Subcutaneous abdominal adipose tissue (tissue), 5 donors: Measurements from ENCODE around the gene NEUROD2.

ENCODE experiments used
- H3K27ac ChIP-seq: one replicate; pipeline ENCODE4 v1.7.0; 2013; ENCODE audit warnings: low read depth, mild to moderate bottlenecking, inconsistent platforms, low read length, moderate library complexity
- H3K27me3 ChIP-seq, 5 donors: one replicate each; pipeline ENCODE4 v1.7.0; 2013; ENCODE audit warnings: low read length in 5 of 5, inconsistent platforms in 1 of 5; ENCODE audit not compliant: control insufficient read depth in 5 of 5, insufficient read depth in 4 of 5
- H3K36me3 ChIP-seq, 5 donors: one replicate each; pipeline ENCODE4 v1.7.0; 2013; ENCODE audit warnings: low read length in 5 of 5; ENCODE audit not compliant: control insufficient read depth in 5 of 5, insufficient read depth in 5 of 5
- H3K4me1 ChIP-seq, 5 donors: one replicate each; pipeline ENCODE4 v1.7.0; 2013; ENCODE audit warnings: low read length in 5 of 5, mild to moderate bottlenecking in 3 of 5, moderate library complexity in 1 of 5; ENCODE audit not compliant: control insufficient read depth in 5 of 5, insufficient read depth in 5 of 5
- H3K4me3 ChIP-seq, 5 donors: one replicate each; pipeline ENCODE4 v1.7.0; 2013; ENCODE audit warnings: low read length in 5 of 5, low read depth in 1 of 5
- H3K9ac ChIP-seq, 5 donors: one replicate each; pipeline ENCODE4 v1.7.0; 2013; ENCODE audit warnings: low read length in 5 of 5, mild to moderate bottlenecking in 4 of 5, moderate library complexity in 3 of 5
- H3K9me3 ChIP-seq, 5 donors: one replicate each; pipeline ENCODE4 v1.7.0; 2013; ENCODE audit warnings: low read length in 5 of 5; ENCODE audit not compliant: control insufficient read depth in 5 of 5
- donor health status: healthy.
- donor health status: healthy.
- donor health status: healthy.
- donor health status: healthy.
- donor health status: healthy.

The NEUROD2 gene

GRCh38 chr17:39636587-39636926 is 28.8 kb upstream of the NEUROD2 start:
- Histone ChIP-seq H3K27ac (peak overlapping the region; percentile 89), H3K27me3 (peaks cover 0 to 1% (median 0%) of the 10 kb centered on the region in 5 donors), H3K36me3 (peaks cover 0 to 12% (median 0%) of the 10 kb centered on the region in 5 donors), H3K9ac (peak overlapping the region; percentile 84 to 98 (median 92)), H3K4me3 (peak overlapping the region; percentile 75 to 96 (median 89)), H3K9me3 (no peaks in the 10 kb centered on the region), H3K4me1 (peaks cover 19 to 87% (median 76%) of the 10 kb centered on the region in 5 donors)

DNA sequence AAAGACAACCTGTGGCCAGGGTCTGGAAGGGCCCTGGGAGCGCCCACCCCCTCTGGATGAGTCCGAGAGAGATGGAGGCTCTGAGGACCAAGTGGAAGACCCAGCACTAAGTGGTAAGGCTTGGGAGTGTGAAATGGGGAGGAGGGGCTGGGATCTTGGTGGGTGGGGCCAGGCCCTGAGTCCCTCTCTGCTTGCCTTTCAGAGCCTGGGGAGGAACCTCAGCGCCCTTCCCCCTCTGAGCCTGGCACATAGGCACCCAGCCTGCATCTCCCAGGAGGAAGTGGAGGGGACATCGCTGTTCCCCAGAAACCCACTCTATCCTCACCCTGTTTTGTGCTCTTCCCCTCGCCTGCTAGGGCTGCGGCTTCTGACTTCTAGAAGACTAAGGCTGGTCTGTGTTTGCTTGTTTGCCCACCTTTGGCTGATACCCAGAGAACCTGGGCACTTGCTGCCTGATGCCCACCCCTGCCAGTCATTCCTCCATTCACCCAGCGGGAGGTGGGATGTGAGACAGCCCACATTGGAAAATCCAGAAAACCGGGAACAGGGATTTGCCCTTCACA is 28.0 kb upstream of the NEUROD2 start:
- H3K27ac ChIP-seq = no peak overlapping the region
- H3K27me3 ChIP-seq = peaks cover 0 to 8% (median 0%) of the 10 kb centered on the region in 5 donors
- H3K4me1 ChIP-seq = peaks cover 17 to 85% (median 75%) of the 10 kb centered on the region in 5 donors
- H3K36me3 ChIP-seq = peaks cover 0 to 10% (median 0%) of the 10 kb centered on the region in 5 donors
- H3K9ac ChIP-seq = peak overlapping the region in 4 of 5 donors; percentile 84 to 98 (median 92)
- no peak overlapping the region for H3K4me3 ChIP-seq
- H3K9me3 ChIP-seq = no peaks in the 10 kb centered on the region

DNA sequence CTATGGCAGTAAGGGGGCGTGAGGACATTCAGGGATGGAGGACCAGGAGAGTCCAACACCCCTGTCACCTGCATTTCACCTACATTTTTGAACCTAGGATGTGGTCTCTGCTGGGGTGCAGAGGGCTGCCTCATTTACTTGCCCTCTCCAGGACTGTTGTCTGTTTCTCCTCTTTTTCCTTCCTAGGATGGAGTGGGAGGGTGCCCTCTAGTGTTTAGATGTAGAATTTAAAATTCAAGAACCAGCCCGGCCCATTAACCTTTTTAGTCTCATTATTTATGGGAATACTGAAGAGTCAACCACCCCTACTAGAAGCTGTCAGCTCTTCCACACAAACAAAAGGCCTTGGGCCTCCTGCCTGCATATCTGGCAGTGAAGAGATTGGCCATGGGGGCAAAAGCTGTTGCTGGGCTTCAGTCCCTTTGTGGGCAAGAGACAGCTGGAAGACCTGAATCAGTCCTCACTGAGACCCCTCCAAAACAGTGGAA is 26.7 kb upstream of the NEUROD2 start:
- Histone ChIP-seq H3K4me1 (peaks cover 14 to 85% (median 76%) of the 10 kb centered on the region in 5 donors), H3K27ac (no peak overlapping the region), H3K9me3 (no peaks in the 10 kb centered on the region), H3K36me3 (peaks cover 0 to 8% (median 0%) of the 10 kb centered on the region in 5 donors), H3K9ac (no peak overlapping the region), H3K4me3 (no peak overlapping the region), H3K27me3 (peaks cover 0 to 12% (median 0%) of the 10 kb centered on the region in 5 donors)

DNA sequence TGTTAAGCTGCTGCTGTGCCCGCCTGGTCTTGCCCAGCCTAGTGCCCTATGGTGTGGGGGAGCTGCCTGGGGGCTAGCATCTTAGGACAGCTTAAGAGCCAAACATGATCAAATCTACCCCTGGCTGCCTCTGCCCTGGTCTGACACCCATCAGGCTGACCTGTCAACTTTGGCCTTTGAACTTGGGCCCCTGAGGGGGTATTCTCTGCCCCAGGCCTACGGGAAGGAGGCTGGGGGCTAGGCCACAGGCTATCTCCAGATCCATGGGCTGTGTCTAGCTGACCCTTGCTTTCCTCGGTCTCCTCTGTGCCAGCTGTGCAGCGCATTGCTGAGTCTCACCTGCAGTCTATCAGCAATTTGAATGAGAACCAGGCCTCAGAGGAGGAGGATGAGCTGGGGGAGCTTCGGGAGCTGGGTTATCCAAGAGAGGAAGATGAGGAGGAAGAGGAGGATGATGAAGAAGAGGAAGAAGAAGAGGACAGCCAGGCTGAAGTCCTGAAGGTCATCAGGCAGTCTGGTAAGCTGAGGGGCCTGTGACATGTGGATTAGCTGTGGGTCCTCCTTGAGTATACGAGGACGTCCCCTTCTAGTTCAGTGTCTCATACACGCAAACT is 26.0 kb upstream of the NEUROD2 start:
- H3K9ac ChIP-seq = peak overlapping the region in 2 of 5 donors; percentile 21 to 35
- no peaks in the 10 kb centered on the region for H3K9me3 ChIP-seq
- peaks cover 13 to 85% (median 77%) of the 10 kb centered on the region in 5 donors for H3K4me1 ChIP-seq
- peaks cover 0 to 14% (median 0%) of the 10 kb centered on the region in 5 donors for H3K27me3 ChIP-seq
- H3K27ac ChIP-seq = no peak overlapping the region
- H3K36me3 ChIP-seq = peaks cover 0 to 8% (median 0%) of the 10 kb centered on the region in 5 donors
- H3K4me3 ChIP-seq = no peak overlapping the region

DNA sequence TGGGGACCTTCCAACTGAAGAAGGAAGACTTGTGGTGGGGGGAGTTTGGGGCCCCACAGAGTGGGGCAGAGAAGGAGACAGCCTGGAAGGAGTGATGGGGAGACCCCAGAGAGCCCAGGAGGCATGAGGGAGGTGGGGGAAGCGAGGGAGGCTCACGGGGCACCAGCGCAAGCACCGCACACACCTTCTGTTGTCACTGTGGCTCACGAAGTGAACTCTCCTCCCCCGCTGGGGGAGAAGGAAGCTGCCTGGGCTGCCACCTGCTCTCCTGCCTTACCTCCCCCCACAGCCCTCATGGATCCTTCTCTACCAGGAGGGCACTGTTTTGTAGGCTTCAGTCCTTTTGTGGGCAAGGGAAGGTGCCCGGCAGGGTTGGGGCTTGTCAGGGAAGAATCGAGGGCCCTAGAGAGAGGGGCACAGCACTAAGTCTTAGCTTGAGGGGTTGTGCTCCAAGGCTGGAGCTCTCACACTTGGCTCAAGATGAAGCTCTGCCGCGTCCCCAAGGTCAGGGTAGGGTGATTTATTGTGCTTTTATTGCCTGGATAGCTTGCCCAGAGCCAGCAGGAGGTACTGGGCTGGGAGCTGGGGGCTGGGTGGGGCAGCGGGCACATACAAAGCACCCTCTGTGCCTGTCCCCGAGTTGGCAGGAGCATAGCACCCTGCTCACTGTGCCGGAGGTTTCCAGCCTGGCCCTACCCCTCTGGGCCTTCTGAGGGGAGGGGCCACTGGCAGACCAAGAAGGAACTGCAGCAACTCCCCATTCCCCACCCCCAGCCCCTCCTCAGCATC is 24.6 kb upstream of the NEUROD2 start:
- Histone ChIP-seq H3K9ac (no peak overlapping the region), H3K4me1 (peaks cover 3 to 83% (median 75%) of the 10 kb centered on the region in 5 donors), H3K36me3 (peaks cover 0 to 8% (median 0%) of the 10 kb centered on the region in 5 donors), H3K4me3 (peak overlapping the region in 2 of 5 donors; percentile 8 to 33), H3K27ac (peak overlapping the region; percentile 7), H3K9me3 (no peaks in the 10 kb centered on the region), H3K27me3 (peaks cover 0 to 20% (median 3%) of the 10 kb centered on the region in 5 donors)

DNA sequence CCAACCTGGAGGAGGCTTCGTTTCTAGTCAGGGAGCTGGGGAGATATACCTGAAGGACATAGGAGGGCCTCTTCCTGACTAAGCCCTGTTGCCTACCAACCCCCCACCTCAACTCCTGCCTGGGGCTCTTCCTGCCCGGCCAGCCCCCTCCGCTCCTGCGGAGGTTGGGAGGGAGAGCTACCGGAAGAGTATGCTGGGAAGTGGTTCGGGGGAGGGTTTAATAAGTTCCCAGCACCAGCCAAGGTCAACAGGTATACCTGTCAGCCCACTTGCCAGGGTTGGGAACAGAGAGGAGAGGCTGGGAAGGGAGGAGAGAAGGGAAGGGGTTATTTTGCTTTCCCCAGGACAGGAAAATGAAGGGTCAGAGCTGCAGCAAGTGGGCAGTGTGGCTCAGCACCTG is 23.7 kb upstream of the NEUROD2 start:
- Histone ChIP-seq H3K4me1 (peaks cover 2 to 83% (median 78%) of the 10 kb centered on the region in 5 donors), H3K27ac (peak overlapping the region; percentile 7), H3K4me3 (no peak overlapping the region), H3K9me3 (no peaks in the 10 kb centered on the region), H3K9ac (no peak overlapping the region), H3K36me3 (peaks cover 0 to 8% (median 0%) of the 10 kb centered on the region in 5 donors), H3K27me3 (peaks cover 0 to 25% (median 9%) of the 10 kb centered on the region in 5 donors)

DNA sequence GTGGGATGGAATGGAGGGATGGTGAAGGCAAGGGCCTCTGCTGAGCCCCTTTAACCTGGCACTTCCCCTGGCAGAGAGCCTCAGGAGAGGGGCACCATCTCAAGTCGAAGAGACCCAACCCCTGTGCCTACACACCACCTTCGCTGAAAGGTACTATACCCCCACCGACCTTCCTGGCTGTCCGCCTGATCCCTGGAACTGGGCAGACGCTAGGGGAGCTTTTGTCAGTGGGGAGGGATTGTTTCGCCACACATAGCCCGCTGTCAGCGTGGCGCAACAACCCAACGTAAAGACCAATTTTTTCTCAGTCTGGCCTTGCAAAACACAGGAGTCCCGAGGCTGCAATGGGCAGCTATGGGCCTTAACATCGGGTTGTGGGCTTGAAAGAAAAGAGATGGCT is 22.2 kb upstream of the NEUROD2 start:
- Histone ChIP-seq H3K9ac (peak overlapping the region in 1 of 5 donors; percentile 31), H3K4me1 (peaks cover 1 to 91% (median 79%) of the 10 kb centered on the region in 5 donors), H3K9me3 (no peaks in the 10 kb centered on the region), H3K27ac (peak overlapping the region; percentile 50), H3K4me3 (peak overlapping the region in 1 of 5 donors; percentile 31), H3K27me3 (peaks cover 0 to 40% (median 22%) of the 10 kb centered on the region in 5 donors), H3K36me3 (peaks cover 0 to 3% (median 0%) of the 10 kb centered on the region in 5 donors)

GRCh38 chr17:39629494-39629880 is 21.8 kb upstream of the NEUROD2 start:
- peak overlapping the region; percentile 27 for H3K27ac ChIP-seq
- no peaks in the 10 kb centered on the region for H3K9me3 ChIP-seq
- peak overlapping the region in 1 of 5 donors; percentile 31 for H3K4me3 ChIP-seq
- peak overlapping the region in 2 of 5 donors; percentile 25 to 31 for H3K9ac ChIP-seq
- peaks cover under 1 to 88% (median 76%) of the 10 kb centered on the region in 5 donors for H3K4me1 ChIP-seq
- peaks cover 0 to 43% (median 24%) of the 10 kb centered on the region in 5 donors for H3K27me3 ChIP-seq
- H3K36me3 ChIP-seq = no peaks in the 10 kb centered on the region

- peak overlapping the region in 3 of 5 donors; percentile 6 to 51 (median 22) for H3K4me3 ChIP-seq
Observed at GRCh38 chr17:39628655-39629493, 21.2 kb upstream of the NEUROD2 start.

More at GRCh38 chr17:39628655-39629493, 21.2 kb upstream of the NEUROD2 start:
- Histone ChIP-seq H3K36me3 (no peaks in the 10 kb centered on the region), H3K9ac (peak overlapping the region in 2 of 5 donors; percentile 27 to 71), H3K9me3 (no peaks in the 10 kb centered on the region), H3K4me1 (peaks cover 0 to 82% (median 71%) of the 10 kb centered on the region in 5 donors), H3K27me3 (peaks cover 0 to 43% (median 24%) of the 10 kb centered on the region in 5 donors), H3K27ac (peak overlapping the region; percentile 27)
